Endodermal cell (in vitro differentiated cells): ENCODE data around the gene DCK. TPM values are rescaled to one million over a fixed set of nuclear protein-coding genes. Genes with fewer than 3 reads are reported as not detected.
"Not testable (repeated sequence)": the region's sequence is repeated elsewhere in the genome, so short reads cannot be mapped to it uniquely, and the experiment has no call there.

Experiments
- DNase-seq: peaks from one replicate; pipeline ENCODE4 v3.0.0-alpha.2; 2017
- H3K27ac ChIP-seq: 2 replicates; pipeline ENCODE4 v1.5.1; 2013; ENCODE audit warnings: mild to moderate bottlenecking, low read depth, low read length, moderate library complexity
- H3K27me3 ChIP-seq: 2 replicates; pipeline ENCODE4 v1.6.1; 2013; ENCODE audit warnings: mild to moderate bottlenecking, low read length, moderate library complexity; ENCODE audit not compliant: insufficient read depth, control insufficient read depth, poor library complexity, severe bottlenecking
- H3K36me3 ChIP-seq: 2 replicates; pipeline ENCODE4 v1.7.0; 2013; ENCODE audit warnings: mild to moderate bottlenecking, low read length, moderate library complexity; ENCODE audit not compliant: control insufficient read depth, insufficient read depth
- H3K4me1 ChIP-seq: one replicate; pipeline ENCODE4 v1.7.0; 2013; ENCODE audit warnings: low read length; ENCODE audit not compliant: control insufficient read depth, insufficient read depth
- H3K4me3 ChIP-seq: 2 replicates; pipeline ENCODE4 v1.5.1; 2013; ENCODE audit warnings: mild to moderate bottlenecking, low read length, moderate library complexity
- H3K9ac ChIP-seq: 2 replicates; pipeline ENCODE4 v1.6.1; 2013; ENCODE audit warnings: mild to moderate bottlenecking, low read length, moderate library complexity; ENCODE audit not compliant: poor library complexity, severe bottlenecking; ENCODE audit errors: extremely low read depth
- H3K9me3 ChIP-seq: 2 replicates; pipeline ENCODE4 v1.6.1; 2013; ENCODE audit warnings: mild to moderate bottlenecking, low read length, moderate library complexity; ENCODE audit not compliant: control insufficient read depth
- H3K27ac Mint-ChIP-seq: 2 replicates; pipeline ENCODE4 v1.8.0; 2020; ENCODE audit warnings: mixed read lengths
- H3K27me3 Mint-ChIP-seq: 2 replicates; pipeline ENCODE4 v1.8.0; 2021; ENCODE audit warnings: mild to moderate bottlenecking, mixed read lengths; ENCODE audit not compliant: insufficient read depth
- H3K36me3 Mint-ChIP-seq: 2 replicates; pipeline ENCODE4 v1.8.0; 2020; ENCODE audit warnings: low read depth, mixed read lengths
- H3K4me1 Mint-ChIP-seq: 2 replicates; pipeline ENCODE4 v1.8.0; 2020; ENCODE audit warnings: mixed read lengths
- H3K4me3 Mint-ChIP-seq: 2 replicates; pipeline ENCODE4 v1.8.0; 2020; ENCODE audit warnings: mild to moderate bottlenecking, moderate library complexity, mixed read lengths
- H3K9me3 Mint-ChIP-seq: 2 replicates; pipeline ENCODE4 v1.8.0; 2020; ENCODE audit warnings: mild to moderate bottlenecking, mixed read lengths
- CTCF ChIP-seq: fragments of 200-600 bp; sonication (generic); conservative IDR thresholded peaks from 2 replicates; pipeline ENCODE4 v1.5.0; 2021; ENCODE audit warnings: antibody characterized with exemption, mild to moderate bottlenecking
- WGBS, 2 experiments: methylation state at CpG; one replicate each; pipeline versions ENCODE4 v1.1.5 to v1.1.7; 2013; ENCODE audit warnings: missing lambda C conversion rate in 2 of 2, mixed read lengths in 1 of 2; ENCODE audit not compliant: insufficient coverage in 1 of 2, insufficient read length in 1 of 2; 5-methylcytosine and 5-hydroxymethylcytosine counted together
- total RNA-seq, 2 donors: library from RNA; stranded (reverse); fragmentation: NEBNext Ultra II Directional in 1 of 2; extraction: Animal tissue kit (Norgen Biotek cat#: 25700) in 1 of 2; gene quantifications; 2 replicates in 1 of 2; 3 replicates in 1 of 2; pipeline ENCODE4 v1.2.1, GENCODE V29; 2021

Gene DCK
- total RNA-seq, 2 donors from 2014 or later, result 15.3 to 26.1 TPM

GRCh38 chr4:71026086-71026485 is 32.6 kb downstream of the DCK start:
- WGBS, 2 experiments, result 96 to 100% methylated on average over 1 to 2 of the region's 2 CpGs
- H3K4me1 ChIP-seq, result no peaks in the 10 kb centered on the region
- H3K36me3 Mint-ChIP-seq, result peaks cover 20% of the 10 kb centered on the region
- H3K27me3 ChIP-seq, result no peaks in the 10 kb centered on the region
- no peak overlapping the region for H3K9ac ChIP-seq
- no peaks in the 10 kb centered on the region for H3K9me3 Mint-ChIP-seq
- no peaks in the 10 kb centered on the region for H3K4me1 Mint-ChIP-seq
- DNase-seq, result no peak
- H3K4me3 Mint-ChIP-seq, result no peak overlapping the region
- no peak overlapping the region for H3K4me3 ChIP-seq
- peaks cover 60% of the 10 kb centered on the region for H3K36me3 ChIP-seq
- H3K27ac Mint-ChIP-seq, result peak overlapping the region; percentile 13
- TF ChIP-seq CTCF, result no peak
- H3K9me3 ChIP-seq, result no peaks in the 10 kb centered on the region
- no peak overlapping the region for H3K27ac ChIP-seq
- H3K27me3 Mint-ChIP-seq, result no peaks in the 10 kb centered on the region

GRCh38 chr4:71027611-71028010 is 34.2 kb downstream of the DCK start:
- H3K4me3 Mint-ChIP-seq, result no peak overlapping the region
- no peaks in the 10 kb centered on the region for H3K27me3 Mint-ChIP-seq
- H3K36me3 Mint-ChIP-seq, result peaks cover 30% of the 10 kb centered on the region
- TF ChIP-seq CTCF, result no peak
- H3K9ac ChIP-seq, result no peak overlapping the region
- no peaks in the 10 kb centered on the region for H3K4me1 Mint-ChIP-seq
- H3K27ac ChIP-seq, result no peak overlapping the region
- no peak overlapping the region for H3K27ac Mint-ChIP-seq
- WGBS, 2 experiments, result 100% methylated on average over 1 of the region's 1 CpG; no CpG with 5 or more reads in 1 of the 2 experiments
- no peak for DNase-seq
- H3K4me3 ChIP-seq, result no peak overlapping the region
- no peaks in the 10 kb centered on the region for H3K4me1 ChIP-seq
- H3K27me3 ChIP-seq, result no peaks in the 10 kb centered on the region
- peaks cover 59% of the 10 kb centered on the region for H3K36me3 ChIP-seq
- H3K9me3 Mint-ChIP-seq, result no peaks in the 10 kb centered on the region
- no peaks in the 10 kb centered on the region for H3K9me3 ChIP-seq

GRCh38 chr4:71029504-71029903 is 36.1 kb downstream of the DCK start:
- no peaks in the 10 kb centered on the region for H3K4me1 Mint-ChIP-seq
- H3K4me3 Mint-ChIP-seq, result no peak overlapping the region
- H3K27me3 Mint-ChIP-seq, result no peaks in the 10 kb centered on the region
- Histone ChIP-seq H3K9ac (no peak overlapping the region), H3K27ac (no peak overlapping the region), H3K9me3 (no peaks in the 10 kb centered on the region), H3K4me1 (no peaks in the 10 kb centered on the region), H3K27me3 (no peaks in the 10 kb centered on the region), H3K4me3 (no peak overlapping the region), H3K36me3 (peaks cover 42% of the 10 kb centered on the region)
- DNase-seq, result no peak
- 43% methylated on average over 1 of the region's 1 CpG; no CpG with 5 or more reads in 1 of the 2 experiments for WGBS, 2 experiments
- H3K27ac Mint-ChIP-seq, result no peak overlapping the region
- H3K36me3 Mint-ChIP-seq, result peaks cover 21% of the 10 kb centered on the region
- H3K9me3 Mint-ChIP-seq, result no peaks in the 10 kb centered on the region
- TF ChIP-seq CTCF, result no peak

- not testable (repeated sequence) for H3K4me3 ChIP-seq, H3K9me3 Mint-ChIP-seq, DNase-seq, H3K9me3 ChIP-seq, H3K4me3 Mint-ChIP-seq, H3K27ac Mint-ChIP-seq, H3K27ac ChIP-seq, H3K4me1 ChIP-seq, H3K27me3 ChIP-seq, H3K27me3 Mint-ChIP-seq, H3K4me1 Mint-ChIP-seq, H3K9ac ChIP-seq
- peaks cover 34% of the 10 kb centered on the region for H3K36me3 ChIP-seq
- peaks cover 21% of the 10 kb centered on the region for H3K36me3 Mint-ChIP-seq
- 84 to 92% methylated on average over 6 to 10 of the region's 10 CpGs for WGBS, 2 experiments
Measured at GRCh38 chr4:71032106-71032505, 38.7 kb downstream of the DCK start.
